ENCODE results near the gene PPFIA2.

Gene PPFIA2

GRCh38 chr12:81759190-81760051 lies at the start of gene PPFIA2:
Gene PPFIA2 (minus strand): TSS chr12:81759350.
- DNase-seq: peak; percentile 75 to 81

GRCh38 chr12:81800298-81801148 lies 41.4 kb upstream of the PPFIA2 start:
- no peak for DNase-seq

DNA sequence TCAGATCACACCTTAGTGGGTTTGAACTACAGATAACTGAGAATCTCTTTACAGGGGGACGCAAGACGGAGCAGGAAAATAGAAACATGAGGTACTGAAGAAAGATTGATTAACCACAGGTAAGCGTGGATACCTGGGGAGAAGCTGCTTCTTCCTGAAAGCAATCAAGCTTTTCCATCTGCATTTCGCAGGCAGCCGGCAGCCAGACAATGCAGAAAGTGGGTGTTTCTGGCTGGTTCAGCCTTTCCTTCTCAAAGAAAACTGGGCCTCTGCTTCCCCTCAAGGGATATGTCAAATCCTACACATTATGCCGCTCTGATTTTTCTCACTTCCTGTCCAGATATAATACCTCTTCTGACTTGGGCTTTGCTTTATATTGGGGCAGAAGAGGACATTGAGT lies 39.1 kb upstream of the PPFIA2 start:
- DNase-seq: no peak

DNA sequence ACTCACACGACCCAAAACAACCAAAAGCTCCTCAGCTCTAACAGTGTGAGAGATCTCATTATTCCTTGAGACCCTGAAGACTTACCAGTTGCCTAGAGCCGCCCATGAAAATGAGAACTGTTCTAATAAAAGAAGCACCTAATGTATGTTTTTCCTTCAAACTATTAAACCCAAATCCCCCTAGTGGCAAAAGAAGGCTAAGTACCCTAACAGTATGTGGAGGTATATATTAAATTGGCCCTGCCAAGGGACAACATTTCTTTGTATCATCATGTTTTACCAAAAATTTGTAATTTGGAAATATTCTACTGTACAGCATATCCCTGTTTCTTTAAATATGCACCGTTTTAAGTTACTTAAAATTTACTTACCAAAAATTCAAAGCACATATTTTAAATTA lies 38.0 kb upstream of the PPFIA2 start:
- peak in 1 of 2 experiments; percentile 55 for DNase-seq

DNA sequence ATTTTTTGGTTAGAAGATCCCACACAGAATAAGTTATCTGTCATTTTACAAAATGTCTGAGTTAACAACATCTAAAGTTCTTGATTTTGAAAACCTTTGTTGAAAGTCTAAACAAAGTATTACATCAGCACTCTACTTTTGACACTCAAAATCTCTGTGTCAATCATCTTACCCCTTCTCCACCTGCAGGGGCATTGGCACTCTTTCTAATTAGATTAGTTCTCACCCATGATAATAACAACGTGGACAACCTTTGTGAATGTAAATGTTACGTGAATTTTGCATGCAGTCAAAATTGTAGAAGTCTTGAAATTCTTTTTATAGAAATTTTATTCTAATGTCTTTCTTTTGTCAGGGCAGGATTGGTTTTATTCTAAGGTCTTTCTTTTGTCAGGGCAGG lies 33.5 kb upstream of the PPFIA2 start:
- no peak for DNase-seq

DNA sequence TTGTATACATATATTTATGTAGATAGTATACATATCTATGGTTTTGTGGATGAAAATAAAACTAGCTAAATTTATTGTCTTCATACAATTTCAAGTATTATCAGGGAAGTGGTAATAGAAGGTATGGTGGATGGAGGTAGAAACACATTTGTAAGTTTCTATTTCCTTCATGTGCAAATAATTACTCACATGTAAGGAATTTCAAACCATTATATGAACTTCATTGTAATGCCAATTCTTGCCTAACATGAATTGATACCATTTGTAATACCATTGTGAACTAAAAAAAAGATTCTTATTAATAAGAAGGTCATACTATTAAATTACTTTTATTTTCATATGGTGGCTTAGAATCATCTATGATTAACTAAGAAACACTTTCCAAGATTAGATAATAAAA lies 20.1 kb upstream of the PPFIA2 start:
- no peak for DNase-seq

GRCh38 chr12:81778719-81779118 lies 19.6 kb upstream of the PPFIA2 start:
- DNase-seq: no peak

DNA sequence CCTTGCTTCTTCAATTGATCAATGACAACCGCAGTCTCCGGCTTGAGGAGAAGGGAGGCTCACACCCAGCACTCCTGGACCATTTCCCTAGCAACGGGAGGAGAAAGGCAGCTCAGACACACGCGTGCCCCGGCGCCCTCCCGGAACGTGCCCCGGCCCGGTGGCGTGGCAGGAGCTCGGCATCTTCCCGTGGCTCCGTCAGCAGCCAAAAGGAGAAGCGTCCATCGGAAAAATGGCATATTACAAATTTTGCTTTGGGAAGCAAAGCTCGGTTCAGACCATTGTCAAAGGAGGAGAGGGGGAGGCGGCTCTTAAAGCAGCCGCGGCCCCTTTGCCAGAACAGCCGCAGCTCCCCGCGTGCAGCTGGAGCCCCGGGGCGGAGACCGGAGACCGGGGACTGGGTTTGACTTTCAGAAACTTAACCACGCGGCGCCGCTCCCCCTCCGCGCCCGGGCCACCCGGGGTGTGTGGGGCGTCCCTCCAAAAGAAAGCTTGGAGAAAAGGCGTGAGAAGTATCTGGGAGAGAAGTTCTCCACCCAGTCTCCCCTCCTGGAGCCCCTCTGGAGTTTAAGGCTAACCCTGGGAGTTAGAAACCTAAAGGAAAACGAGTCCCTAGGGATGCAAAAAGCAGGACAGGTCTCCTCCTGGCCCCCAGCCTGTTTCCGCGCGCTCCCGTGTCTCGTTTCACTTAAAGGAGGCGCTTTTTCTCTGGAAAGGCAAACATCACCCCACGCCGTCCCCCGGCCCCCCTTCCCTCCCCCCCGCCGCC lies 545 bp downstream of the PPFIA2 start:
- DNase-seq: peak; percentile 75 to 81

DNA sequence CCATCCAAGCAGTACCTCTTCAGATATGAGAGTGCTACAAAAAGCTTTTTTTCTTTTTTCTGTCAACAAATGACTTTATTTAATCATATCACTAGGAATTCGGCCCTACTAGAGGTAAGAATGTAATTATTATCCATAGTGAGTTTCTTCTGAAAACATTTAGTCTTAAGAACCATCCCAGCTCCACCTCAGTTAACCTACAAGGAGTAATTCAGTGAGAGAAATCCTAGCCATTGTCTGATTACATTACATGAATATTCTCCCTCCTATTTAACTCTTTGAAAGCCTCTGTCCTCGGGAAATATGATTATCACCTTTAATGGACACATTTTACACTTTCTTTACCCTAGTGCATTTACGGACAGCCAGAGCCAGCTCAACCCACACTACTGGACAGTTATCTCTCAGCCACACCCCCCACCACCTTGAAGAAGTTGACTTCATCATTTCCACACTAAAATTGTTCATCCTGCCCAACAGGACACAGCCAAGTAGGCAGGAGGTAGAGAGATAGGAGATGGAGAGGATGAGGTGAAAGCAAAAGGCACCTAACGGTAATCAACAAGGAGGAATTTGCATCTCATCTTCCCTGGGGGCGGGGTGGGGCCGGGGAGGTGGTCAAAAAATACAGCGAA lies 1.3 kb downstream of the PPFIA2 start:
- DNase-seq: no peak

- no peak for DNase-seq
Observed at GRCh38 chr12:81729781-81730180, 29.4 kb downstream of the PPFIA2 start.

DNA sequence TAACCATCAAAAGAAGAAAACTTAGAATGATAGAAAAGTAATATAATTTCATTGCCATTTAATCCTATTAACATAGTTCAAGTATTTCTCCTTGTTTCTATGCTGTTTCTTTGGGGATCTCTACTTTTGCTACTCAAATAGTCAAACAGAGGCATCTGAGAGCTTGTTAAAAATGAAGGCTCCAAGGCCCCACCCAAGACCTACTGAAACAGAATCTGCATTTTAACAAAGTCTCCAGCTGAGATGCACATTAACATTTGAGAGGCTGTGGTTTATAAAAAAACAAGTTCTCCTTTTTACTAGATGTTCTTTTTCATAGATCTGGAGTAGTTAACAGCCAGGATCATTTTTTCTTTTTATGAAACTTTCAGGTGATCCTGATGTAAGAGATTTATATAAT lies 31.8 kb downstream of the PPFIA2 start:
- no peak for DNase-seq

DNA sequence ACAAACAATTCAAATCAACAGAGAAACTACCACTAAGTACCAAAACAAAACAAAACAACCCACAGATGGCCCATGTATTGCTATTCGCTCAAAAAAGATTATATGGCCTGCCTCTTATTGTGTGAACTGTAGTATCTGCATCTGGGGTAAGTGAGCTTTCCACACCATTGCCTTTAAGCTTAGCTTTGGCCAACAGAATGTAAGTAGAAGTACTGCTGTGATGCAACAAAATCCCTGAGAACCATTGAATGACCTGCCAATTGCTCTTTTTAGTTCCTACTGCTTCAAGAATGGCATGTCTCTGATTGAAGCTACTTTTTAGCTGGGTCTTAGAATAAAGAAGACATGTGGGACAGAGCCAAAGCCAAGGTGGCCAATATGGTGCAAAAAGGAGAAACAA lies 32.5 kb downstream of the PPFIA2 start:
- no peak for DNase-seq

GRCh38 chr12:81723361-81723760 lies 35.8 kb downstream of the PPFIA2 start:
- no peak for DNase-seq

GRCh38 chr12:81722004-81722403 lies 37.1 kb downstream of the PPFIA2 start:
- DNase-seq: no peak

- peak in 1 of 2 experiments; percentile 75 for DNase-seq
Observed at GRCh38 chr12:81718616-81719015, 40.5 kb downstream of the PPFIA2 start.

GRCh38 chr12:81712536-81712935 lies 46.6 kb downstream of the PPFIA2 start:
- no peak for DNase-seq

- no peak for DNase-seq
Observed at GRCh38 chr12:81705586-81705985, 53.6 kb downstream of the PPFIA2 start.

- DNase-seq: no peak
Observed at GRCh38 chr12:81699551-81699950, 59.6 kb downstream of the PPFIA2 start.

DNA sequence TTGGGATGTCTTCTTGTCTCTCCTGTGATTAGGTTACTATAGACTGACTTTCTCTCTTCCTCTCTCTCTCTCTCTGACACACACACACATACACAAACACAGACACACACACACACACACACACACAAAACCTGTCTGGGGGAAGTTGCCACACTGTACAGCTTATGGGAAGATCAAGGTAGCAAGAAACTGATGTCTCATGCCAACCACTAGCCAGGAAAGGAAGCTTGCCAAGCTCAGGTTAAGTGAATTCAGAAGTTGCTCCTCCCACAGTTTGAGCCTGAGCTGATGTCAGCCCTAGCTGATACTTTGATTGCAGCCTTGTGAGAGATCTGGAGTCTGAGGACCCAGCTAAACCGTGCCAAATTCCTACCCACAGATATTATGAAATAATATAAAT lies 67.1 kb downstream of the PPFIA2 start:
- DNase-seq: no peak

GRCh38 chr12:81683881-81684280 lies 75.3 kb downstream of the PPFIA2 start:
- DNase-seq: no peak

- DNase-seq: no peak
Observed at GRCh38 chr12:81679614-81680013, 79.5 kb downstream of the PPFIA2 start.

GRCh38 chr12:81670759-81671158 lies 88.4 kb downstream of the PPFIA2 start:
- DNase-seq: no peak

- DNase-seq: no peak
Observed at GRCh38 chr12:81668475-81668874, 90.7 kb downstream of the PPFIA2 start.

Data from NCI-H524 (cell line).